GM12891 (cell line): ENCODE measurements around the gene EHMT1.

Experiments
- DNase-seq: peaks from one replicate; pipeline ENCODE4 v3.0.0; 2011; ENCODE audit warnings: low spot score; ENCODE audit not compliant: insufficient read length
- FAIRE-seq: peaks from 2 replicates; lab custom pipeline; 2011; peaks lifted over from hg19 to GRCh38; lab: Jason Lieb, UNC
- PAX5 ChIP-seq: IDR thresholded peaks from 2 replicates; pipeline ENCODE4 v1.6.1; 2011; ENCODE audit warnings: low read length, moderate library complexity, mild to moderate bottlenecking; ENCODE audit not compliant: insufficient read depth, severe bottlenecking
- POLR2A ChIP-seq: IDR thresholded peaks from 2 replicates; pipeline ENCODE4 v1.6.1; 2011; ENCODE audit warnings: low read depth, low read length, control low read depth
- POLR2AphosphoS5 ChIP-seq: IDR thresholded peaks from 2 replicates; pipeline ENCODE4 v1.6.1; 2011; ENCODE audit warnings: low read depth, low read length, control low read depth
- POU2F2 ChIP-seq: IDR thresholded peaks from 2 replicates; pipeline ENCODE4 v1.6.1; 2011; ENCODE audit warnings: low read depth, mild to moderate bottlenecking, control low read depth, low read length, moderate library complexity
- SPI1 ChIP-seq: IDR thresholded peaks from 2 replicates; pipeline ENCODE4 v1.6.1; 2011; ENCODE audit warnings: low read depth, low read length, control low read depth
- TAF1 ChIP-seq: IDR thresholded peaks from 2 replicates; pipeline ENCODE4 v1.6.1; 2011; ENCODE audit warnings: low read depth, low read length, control low read depth

The EHMT1 gene

DNA sequence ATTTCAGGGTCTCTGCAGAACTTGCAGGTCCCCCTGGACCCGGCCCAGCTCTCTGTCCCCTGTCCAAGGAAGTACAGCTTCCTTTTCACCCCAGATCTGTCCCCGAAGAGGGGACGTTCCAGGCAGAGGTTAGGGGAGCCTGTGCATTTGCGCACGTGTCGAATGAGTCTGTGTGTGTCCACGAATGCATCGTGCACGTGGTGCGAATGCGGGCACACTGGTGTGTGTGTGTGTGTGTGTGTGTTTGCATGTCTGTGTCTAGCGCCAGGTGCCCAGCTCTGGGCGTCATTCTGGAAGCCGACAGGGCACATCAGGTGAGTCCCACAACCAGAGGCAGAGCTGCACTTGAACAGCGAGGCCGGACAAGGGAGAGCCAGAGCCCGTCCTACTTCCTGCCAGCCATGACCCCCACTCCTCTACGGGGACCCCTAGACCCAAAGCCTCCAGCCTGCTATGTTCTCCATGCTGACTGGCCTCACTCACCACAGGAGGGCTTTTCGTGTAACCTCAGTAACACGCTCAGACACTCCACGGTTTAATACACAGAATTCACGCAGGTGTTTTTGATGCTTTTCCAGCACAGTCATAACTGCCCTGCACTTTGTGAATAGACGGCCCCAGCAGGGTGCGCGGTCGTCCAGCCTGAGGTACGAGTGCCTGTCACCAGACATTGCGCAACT is 217.5 kb downstream of the EHMT1 start:
- FAIRE-seq, result no peak
- no peak for DNase-seq

GRCh38 chr9:137836831-137837241 is 218.0 kb downstream of the EHMT1 start:
- TF ChIP-seq PAX5 (no peak), POU2F2 (no peak), POLR2A (no peak), POLR2AphosphoS5 (no peak), SPI1 (no peak), TAF1 (no peak)
- no peak for FAIRE-seq
- DNase-seq, result no peak

More for the DNA sequence above, 217.5 kb downstream of the EHMT1 start:
- TF ChIP-seq PAX5 (no peak), SPI1 (no peak), TAF1 (no peak), POLR2A (no peak)

- no peak for FAIRE-seq
- TF ChIP-seq POU2F2, result no peak
- TF ChIP-seq TAF1, result no peak
- 0 out of 2 replicates have a peak, but pooled peaks have one; percentile 10 for TF ChIP-seq POLR2A
These were observed 218.8 kb downstream of the EHMT1 start for GRCh38 chr9:137837345-137838278.

DNA sequence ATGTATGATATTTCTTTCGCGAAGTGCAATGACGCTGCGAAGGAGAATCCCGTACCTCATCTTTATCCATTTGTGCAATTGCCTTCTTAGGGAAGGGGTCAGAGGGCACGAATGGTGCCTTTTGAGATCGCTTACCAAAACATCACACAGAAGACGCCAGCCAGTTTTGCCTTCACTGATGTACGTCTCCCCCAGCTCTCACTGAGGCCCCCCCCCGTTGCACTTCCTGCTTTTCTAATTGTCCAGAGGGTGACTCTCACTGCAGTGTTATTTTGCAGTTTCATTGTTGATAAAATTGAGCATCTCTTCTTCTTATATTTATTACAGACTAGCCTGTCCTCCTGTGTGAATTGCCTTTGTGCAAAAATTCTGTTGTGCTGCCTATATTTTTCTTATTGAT is 219.8 kb downstream of the EHMT1 start:
- TF ChIP-seq SPI1 (peak; percentile 54), POU2F2 (no peak)
- FAIRE-seq (peak; percentile 78), DNase-seq (no peak)

More at GRCh38 chr9:137837345-137838278, 218.8 kb downstream of the EHMT1 start:
- DNase-seq, result no peak

DNA sequence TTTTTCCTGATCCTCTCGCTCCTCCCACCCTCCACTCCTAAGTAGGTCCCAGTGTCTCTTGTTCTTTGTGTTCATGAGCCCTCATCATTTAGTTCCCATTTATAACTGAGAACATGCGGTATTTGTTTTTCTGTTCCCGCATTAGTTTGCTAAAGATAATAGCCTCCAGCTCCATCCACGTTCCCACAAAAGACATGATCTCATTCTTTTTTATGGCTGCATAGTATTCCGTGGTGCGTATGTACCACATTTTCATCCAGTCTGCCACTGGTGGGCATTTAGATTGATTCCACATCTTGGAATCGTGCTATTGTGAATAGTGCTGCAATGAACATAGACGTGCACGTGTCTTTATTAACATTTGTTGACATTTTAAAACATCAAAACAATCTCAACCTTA is 224.6 kb downstream of the EHMT1 start:
- TF ChIP-seq POLR2A (no peak), POU2F2 (no peak), PAX5 (no peak), TAF1 (no peak), POLR2AphosphoS5 (no peak), SPI1 (no peak)
- no peak for FAIRE-seq

GRCh38 chr9:137851516-137852267 is 232.9 kb downstream of the EHMT1 start:
- FAIRE-seq (no peak), DNase-seq (no peak)
- TF ChIP-seq POLR2AphosphoS5 (no peak), SPI1 (no peak), POLR2A (no peak), PAX5 (no peak), POU2F2 (no peak), TAF1 (no peak)

More for the DNA sequence above, 224.6 kb downstream of the EHMT1 start:
- no peak for DNase-seq

GRCh38 chr9:137853392-137853995 is 234.7 kb downstream of the EHMT1 start:
- TF ChIP-seq POLR2AphosphoS5 (no peak), POU2F2 (no peak), SPI1 (no peak), POLR2A (no peak)
- DNase-seq, result no peak
- no peak for FAIRE-seq

GRCh38 chr9:137860361-137860760 is 241.6 kb downstream of the EHMT1 start:
- FAIRE-seq (no peak), DNase-seq (no peak)

DNA sequence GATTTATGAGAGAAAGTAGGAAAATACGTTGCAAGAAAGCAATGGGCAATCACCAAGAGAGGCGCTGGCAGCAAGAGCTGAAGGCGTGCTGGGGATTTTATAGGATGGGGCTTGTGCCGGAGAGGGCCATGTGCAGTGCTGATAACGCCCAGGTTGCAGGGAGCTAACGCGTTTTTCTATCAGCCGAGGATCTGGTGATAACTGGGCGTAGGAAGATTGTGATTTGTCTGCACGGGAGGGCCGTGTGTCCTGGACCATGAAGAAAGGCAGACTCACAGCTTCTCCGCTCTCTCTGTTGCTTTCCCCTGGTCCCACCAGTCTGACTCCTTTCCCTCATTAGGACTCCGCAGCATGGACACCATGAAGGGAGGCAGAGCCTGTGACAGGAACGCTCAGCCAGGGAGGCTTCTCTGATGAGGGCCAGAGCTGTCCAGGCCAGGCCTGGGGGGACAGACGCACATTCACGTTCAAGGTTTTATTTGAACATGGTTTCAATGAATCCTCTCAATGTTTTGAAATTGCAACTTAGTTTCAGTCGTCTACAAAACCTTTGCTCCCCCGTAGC is 246.9 kb downstream of the EHMT1 start:
- no peak for TF ChIP-seq POU2F2
- TF ChIP-seq POLR2A, result no peak
- no peak for TF ChIP-seq POLR2AphosphoS5
- TF ChIP-seq SPI1, result no peak
- no peak for TF ChIP-seq PAX5
- DNase-seq (no peak), FAIRE-seq (no peak)

More at GRCh38 chr9:137860361-137860760, 241.6 kb downstream of the EHMT1 start:
- no peak for TF ChIP-seq POLR2A
- no peak for TF ChIP-seq SPI1
- no peak for TF ChIP-seq POU2F2
- no peak for TF ChIP-seq POLR2AphosphoS5
- TF ChIP-seq TAF1, result no peak
- no peak for TF ChIP-seq PAX5
